ENCODE measurements around the gene RWDD4.

Gene RWDD4

DNA sequence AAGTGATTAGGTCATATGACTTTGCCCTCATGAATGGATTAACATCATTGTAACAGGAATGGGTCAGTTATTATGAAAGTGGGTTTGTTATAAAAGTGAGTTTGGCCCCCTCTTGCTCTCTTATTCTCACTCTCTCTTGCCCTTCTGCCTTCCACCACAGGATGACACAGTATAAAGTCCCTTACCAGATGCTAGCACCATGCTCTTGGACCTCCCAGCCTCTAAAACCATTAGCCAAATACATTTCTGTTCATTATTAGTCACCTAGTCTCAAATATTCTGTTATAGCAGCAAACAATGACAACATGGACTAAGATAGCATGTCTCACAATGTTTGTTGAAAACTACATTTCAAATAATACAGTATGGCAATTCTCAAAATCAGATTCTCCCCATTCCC lies 59.7 kb downstream of the RWDD4 start:
- DNase-seq, result no peak

- no peak for DNase-seq
Measured at GRCh38 chr4:183596067-183596757, 62.8 kb downstream of the RWDD4 start.

DNA sequence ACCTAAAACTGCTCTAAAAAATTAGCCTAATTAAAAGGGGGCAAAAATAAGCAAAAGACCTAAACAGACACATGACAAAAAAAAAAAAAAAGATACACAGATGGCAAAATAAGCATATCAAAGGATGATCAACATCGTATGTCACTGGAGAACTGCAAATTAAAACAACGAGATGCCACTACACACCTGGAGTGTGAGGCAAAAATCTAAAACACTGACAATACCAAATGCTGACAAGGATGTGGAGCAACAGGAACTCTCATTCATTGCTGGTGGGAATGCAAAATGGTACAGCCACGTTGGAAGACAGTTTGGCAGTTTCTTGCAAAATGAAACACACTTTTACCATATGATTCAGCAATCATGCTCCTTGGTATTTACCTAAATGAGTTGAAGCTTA lies 64.2 kb downstream of the RWDD4 start:
- DNase-seq, result no peak

DNA sequence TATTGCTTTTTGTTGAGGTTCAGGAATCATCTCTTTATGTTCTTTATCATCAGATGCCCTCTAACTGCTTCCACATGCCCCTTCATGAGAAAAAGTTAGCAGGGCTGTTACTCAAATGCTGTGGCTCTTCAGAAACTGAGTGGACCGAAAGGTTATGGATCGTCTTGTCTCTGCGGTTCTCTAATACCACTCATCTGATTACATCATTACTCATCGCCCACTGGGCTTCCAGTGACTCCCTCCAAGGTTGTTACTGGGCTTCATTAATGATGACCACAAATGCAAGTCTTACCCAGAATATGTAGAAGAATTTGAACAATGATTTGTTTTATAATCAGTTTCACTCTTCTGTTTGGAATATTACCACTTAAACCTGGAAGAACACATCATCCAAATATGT lies 67.7 kb downstream of the RWDD4 start:
- no peak for DNase-seq
